Right ventricle myocardium inferior (tissue), 1 donor: ENCODE data around the gene USP54. TPM values are rescaled to one million over a fixed set of nuclear protein-coding genes. Genes with fewer than 3 reads are reported as not detected.

Source experiments
- ATAC-seq: fragments of 200-7000 bp; cut with Tn5 transposase; one replicate; pipeline ENCODE4 v1.9.1; 2020; ENCODE audit warnings: mild to moderate bottlenecking, moderate library complexity
- DNase-seq: peaks from one replicate; pipeline ENCODE4 v3.0.0; 2021; ENCODE audit errors: missing footprints
- intact Hi-C: fragments of 100-400 bp; cut with DNase I; formaldehyde crosslinking; loops from one replicate; pipeline ENCODE4 v1.11.0; 2022
- total RNA-seq: library from RNA; stranded (reverse); fragmentation: NEBNext Ultra II Directional; extraction: Animal tissue kit (Norgen Biotek cat#: 25700); gene quantifications from one replicate; pipeline ENCODE4 v1.2.1, GENCODE V29; 2021
- donor health status: DM: no; HTN: yes; CAD: no; lungs with severe emphysema.

Gene USP54
- total RNA-seq, 1 donor from 2014 or later: 29.7 TPM

DNA sequence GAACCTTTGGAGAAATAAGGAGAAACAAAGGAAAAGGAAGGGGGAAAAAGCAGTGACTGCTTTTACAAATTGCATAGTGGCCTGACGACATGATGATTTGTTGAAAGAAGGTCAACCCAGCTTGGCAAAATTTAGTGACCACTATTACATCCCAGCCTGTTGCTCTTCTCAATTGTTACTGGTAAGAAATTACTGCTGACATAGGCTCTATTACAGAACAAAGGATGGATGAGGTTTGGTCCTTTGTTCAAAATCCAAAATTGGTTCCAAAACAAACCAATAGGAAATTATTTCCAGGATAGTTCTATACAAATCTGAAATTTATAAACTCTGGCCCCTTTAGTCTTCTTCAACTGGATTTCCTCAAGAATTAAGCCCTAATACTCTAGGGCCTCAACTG, 39.6 kb downstream of the USP54 start:
- DNase-seq: no peak
- intact Hi-C loops: no loop called here
- no peak for ATAC-seq

DNA sequence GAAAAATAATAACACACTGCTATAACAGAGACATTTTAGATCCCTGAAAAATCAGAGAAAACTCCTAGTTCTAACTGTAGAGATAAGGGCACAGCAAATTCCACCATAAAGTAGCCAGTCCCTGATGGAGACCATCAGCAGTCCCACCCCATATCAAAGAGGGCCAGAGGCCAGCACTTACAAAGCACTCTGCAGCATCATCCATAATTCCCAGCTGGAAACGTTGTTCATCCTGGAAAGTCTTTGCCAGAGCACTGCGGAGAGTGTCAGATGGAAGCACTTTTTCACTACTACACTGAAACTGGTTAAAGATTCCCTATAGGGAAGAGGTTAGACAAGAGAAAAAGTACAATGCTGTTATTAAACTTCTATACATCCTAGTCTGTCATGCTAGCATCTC, 45.8 kb downstream of the USP54 start:
- ATAC-seq (no peak), DNase-seq (no peak)
- intact Hi-C loops: no loop called here

DNA sequence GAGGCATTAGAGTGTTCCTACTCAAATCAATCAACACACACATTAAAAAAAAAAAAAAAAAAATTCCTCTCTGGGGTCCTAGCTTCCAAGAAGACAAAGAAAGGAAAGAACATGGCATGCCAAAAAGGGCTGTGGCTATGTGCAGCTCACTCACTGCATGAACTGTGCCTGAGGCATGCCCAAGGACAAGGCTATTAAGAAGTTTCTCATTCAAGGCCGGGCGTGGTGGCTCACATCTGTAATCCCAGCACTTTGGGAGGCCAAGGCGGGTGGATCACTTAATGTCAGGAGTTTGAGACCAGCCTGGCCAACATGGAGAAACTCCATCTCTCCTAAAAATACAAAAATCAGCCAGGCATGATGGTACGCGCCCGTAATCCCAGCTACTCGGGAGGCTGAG, 53.4 kb downstream of the USP54 start:
- intact Hi-C loops: no loop called here
- no peak for DNase-seq
- no peak for ATAC-seq

DNA sequence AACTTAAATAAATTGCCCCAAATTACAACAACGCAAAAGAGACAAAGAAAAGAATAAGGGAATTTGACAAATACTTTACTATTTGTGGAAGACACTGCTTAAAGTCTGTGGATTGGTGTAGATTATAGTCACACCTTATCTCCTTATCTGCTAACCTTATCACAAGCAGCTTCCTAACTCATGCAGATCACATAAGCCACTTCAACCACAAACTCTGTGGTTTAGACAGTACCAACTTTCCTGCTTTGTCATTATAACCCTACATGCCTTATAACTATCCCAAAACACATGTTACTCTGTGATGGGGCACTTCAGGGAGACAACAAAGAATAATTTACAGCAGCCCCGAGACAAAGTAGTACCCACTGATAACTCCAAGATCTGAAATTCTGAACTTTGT, 53.9 kb downstream of the USP54 start:
- DNase-seq: no peak
- intact Hi-C loops: no loop called here
- no peak for ATAC-seq

DNA sequence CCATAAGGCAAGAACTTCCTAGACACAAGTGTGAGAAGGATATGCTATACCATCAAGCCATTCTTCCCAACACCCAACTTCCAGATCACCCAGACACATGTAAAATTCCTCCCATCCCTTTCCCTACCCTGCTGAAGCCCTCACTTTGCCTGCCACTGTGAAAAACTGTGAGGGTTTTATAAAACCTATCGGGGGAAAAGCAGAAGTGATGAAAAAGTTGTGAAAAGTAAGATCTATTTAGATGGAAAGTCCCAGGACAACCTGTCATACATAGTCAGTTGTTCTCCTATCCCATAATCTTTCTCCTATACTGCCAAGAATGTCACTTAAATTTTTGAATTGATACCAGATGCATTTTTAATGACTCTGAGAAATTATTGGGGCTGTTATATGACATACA, 56.3 kb downstream of the USP54 start:
- intact Hi-C loops: no loop called here
- ATAC-seq: no peak
- DNase-seq: no peak

DNA sequence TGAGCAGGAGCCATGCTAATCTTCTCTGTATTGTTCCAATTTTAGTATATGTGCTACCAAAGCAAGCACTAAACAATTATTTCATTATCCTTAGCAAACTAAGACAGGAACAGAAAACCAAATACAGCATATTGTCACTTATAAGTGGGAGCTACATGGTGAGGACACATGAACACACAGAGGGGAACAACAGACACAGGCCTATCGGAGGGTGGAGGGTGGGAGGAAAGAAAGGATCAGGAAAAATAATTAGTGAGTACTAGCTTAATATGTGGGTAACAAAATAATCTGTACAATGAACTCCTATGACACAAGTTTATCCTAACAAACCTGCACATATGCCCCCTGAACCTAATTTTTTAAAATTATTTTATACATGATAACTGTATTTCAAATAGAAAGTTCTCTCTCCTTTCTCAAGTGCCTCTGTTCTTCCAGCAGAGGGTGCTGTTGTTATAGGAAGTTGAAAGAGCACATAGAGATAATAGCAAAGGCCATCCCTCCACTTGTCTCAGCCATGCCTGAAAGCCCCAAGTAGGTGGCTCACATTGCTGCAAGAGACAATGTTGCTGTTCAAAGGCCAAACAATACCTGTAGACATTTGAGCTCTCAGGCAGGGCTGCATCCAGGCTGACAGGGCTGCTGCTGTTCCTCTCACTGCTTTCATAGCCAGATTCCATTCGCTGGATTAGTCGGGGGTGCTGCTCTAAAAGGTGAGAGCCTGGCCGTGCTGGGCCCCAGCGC, 61.9 kb downstream of the USP54 start:
- DNase-seq (no peak), ATAC-seq (peak; percentile 80)
- intact Hi-C loops: loop anchor here (1.0 kb wide), 1 partner anchor 115 kb away; no protein-coding TSS in a partner anchor

DNA sequence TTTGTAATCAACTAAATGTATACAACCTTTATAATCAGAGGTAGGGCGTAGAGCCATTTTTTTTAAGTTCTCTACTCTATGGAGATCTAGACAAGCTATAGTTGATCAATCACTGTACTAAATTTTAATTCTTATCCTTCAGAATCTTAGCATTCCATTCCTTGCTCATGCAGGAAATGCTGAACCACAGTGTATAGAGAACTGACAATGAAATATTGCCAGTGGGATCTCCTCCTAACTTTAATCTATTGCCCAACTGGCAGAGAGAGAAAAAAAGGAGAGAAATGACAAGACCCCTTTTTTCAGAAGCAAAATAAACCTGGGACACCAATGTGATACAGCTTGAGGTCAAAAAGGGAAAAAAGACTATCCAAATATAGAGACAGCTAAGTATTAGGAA, 68.9 kb downstream of the USP54 start:
- ATAC-seq: no peak
- DNase-seq: no peak
- intact Hi-C loops: no loop called here

DNA sequence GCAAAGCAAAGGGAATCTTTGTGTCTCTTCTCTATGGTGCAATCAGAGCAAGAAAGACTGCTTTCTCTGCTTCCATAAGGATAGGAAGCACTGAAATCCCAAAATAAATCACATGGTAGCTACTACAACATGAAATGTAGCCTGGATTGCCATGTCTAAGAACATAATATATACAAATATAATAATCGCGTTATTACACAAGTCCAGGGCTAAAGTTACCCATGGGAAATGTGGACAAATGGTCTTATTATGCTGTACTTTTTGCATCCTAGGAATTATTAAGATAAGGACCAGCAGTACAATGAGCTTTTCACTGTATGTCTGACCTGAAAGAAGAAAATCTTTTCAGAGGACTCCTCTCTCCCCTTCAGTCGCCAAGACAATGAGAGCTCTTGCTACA, 71.8 kb downstream of the USP54 start:
- intact Hi-C loops: no loop called here
- DNase-seq: no peak
- ATAC-seq: no peak

DNA sequence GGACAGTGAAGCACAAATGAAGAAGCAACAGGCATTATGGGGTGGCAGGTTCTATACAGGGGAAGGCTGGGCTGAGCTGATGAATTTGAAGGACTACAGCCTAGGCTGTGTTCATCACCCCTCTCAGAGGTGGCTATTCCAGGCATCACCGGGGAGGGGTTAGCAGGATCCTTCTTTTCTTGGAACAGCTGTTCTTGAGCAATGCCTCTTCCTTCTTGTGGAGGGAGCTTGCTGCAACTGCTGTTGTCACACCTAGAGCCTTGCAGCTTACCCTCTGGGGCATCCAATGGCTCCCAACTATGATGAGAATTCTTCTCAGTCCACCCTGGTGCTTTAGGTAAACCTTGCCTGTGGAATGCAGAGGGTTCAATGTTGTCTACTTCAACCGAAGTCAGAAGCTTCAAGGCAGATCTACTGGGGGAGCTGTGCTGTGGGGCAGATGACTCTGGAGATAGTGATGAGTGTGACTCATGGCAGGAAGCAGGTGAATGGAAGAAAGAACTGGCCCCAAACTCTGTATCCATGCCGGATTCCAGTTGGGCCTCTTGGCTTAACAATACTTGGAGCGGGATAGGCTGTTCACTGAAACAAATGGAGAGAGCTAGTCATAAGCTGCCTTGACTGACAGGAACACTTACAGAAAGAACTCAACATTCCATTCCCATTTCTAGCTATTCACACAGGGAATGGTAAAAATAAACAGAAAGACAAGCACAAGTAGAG, 73.8 kb downstream of the USP54 start:
- intact Hi-C loops: no loop called here
- DNase-seq (no peak), ATAC-seq (no peak)

DNA sequence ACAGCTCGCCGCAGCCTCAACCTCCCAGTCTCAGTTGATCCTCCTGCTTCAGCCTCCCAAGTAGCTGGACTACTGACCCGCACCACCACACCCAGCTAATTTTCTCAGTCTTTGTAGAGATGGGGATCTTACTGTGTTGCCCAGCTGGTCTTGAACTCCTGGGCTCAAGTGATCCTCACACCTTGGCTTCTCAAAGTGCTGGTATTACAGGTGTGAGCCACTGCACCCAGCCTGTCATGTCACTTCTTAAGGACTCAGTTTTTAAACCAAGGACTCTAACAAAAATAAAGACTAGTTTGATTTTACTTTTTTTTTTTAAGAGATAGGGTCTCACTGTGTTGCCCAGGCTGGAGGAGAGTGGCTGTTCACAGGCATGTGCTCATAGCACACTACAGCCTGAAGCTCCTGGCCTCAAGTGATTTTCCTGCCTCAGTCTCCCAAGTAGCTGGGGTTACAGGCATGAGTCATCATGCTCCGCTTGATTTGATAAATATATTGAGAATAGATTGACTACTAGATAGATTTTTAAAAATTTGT, 78.9 kb downstream of the USP54 start:
- intact Hi-C loops: no loop called here
- DNase-seq (no peak), ATAC-seq (no peak)

DNA sequence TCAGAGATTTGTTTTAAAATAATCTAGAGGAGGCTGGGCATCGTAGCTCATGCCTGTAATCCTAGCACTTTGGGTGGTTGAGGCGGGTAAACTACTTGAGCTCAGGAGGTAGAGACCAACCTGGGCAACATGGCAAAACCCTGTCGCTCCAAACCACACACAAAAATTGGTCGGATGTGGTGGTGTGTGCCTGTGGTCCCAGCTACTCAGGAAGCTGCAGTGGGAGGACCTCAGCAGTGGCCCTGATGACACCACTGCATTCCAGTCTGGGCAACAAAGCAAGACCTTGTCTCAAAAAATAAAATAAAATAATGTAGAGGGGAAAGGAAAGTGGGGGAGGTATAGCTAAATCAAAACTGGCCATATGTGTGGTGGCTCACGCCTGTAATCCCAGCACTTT, 81.4 kb downstream of the USP54 start:
- ATAC-seq: no peak
- no peak for DNase-seq
- intact Hi-C loops: no loop called here

DNA sequence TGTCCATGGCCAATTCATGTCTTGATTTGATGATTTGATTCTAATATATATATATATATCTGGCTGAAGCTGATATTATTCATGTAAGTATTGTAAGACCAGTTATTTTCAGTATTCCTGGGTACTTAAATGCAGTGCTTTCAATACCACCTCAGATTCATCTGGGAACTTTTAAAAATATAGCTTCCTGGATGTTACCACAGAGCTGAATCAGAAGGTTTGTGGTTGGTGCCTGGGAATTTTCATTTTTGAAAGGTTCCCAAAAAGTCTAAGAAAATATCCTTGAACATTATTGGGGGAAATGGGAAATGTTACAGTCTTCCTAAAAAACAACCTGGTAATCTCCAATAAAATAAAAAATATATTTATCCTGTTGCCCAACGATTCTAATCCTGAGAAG, 84.7 kb downstream of the USP54 start:
- intact Hi-C loops: no loop called here
- ATAC-seq (no peak), DNase-seq (no peak)

DNA sequence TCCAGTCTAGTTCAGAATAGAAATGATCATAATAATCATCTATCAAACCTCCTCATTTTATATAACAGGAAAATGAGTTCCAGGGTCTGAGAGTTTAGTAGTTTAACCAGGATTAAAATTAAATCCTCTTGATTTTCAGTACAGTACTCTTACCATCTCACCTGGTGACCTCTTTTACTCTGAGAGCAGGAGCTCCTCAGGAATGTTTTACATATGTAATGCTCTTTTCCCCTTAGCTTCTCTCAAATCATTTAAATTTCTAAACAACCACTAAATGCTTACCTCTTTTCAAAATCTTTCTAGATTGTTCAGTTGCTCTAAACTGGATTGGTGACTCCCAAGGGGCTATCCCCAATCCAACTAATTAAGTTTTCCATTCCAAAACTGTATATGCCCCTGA, 85.1 kb downstream of the USP54 start:
- ATAC-seq: no peak
- intact Hi-C loops: no loop called here
- no peak for DNase-seq

DNA sequence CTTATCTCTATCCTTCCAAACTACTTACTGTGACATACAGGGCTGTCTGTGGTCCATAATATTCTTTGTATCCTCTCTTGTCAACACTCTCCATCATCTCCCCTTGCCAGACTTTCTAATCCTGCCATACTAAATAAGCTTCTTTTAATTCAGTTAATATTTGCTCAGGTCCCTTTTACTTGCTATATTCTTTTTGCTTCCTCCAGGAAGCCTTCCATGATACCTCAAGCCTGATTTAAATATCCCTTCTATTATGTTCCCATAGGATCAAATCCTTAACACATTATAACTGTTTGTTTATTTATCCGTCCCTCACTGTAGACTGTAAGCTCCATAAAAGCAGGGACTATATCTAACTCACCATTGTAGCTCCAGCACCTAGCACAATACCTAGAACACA, 88.1 kb downstream of the USP54 start:
- ATAC-seq (no peak), DNase-seq (no peak)
- intact Hi-C loops: no loop called here

DNA sequence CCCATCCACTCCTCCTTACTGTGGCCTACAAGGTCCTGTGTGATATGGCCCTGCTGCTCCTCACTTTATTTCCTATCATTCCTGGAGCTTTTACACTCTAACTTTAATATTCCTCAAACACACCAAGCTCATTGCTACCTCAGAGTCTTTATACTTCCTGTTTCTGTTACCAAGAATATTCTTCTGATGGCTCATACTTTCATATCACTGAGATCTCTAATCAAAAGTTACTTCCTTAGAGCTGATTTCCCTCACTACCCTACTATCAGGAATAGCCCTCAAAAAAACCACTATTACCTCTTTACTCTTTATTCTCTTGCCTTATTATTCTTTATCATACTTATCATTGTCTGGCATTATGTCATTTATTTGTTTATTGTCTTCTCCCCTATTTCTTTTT, 89.5 kb downstream of the USP54 start:
- intact Hi-C loops: no loop called here
- no peak for ATAC-seq
- DNase-seq: no peak

DNA sequence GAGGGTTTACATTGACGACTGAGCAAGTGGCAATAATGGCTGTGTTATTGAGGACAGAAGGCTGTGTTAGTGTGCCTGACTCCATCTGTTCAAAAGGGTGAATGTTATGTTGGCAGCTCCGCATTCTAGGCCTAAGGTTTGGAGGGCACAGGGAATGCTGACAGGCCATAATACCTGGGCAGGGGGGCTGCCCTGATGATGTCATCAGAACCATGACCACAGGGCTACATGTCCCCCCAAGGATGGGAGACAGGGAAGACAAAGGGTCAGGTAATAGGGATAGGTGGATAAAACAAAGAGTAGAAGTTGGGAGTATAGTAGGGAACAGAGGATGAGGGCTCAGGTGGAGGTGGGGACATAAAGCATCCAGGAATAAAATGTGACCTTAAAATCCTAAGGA, 93.5 kb downstream of the USP54 start:
- DNase-seq: no peak
- intact Hi-C loops: loop anchor here (5.0 kb wide), 1 partner anchor 245 kb away; the partner anchor contains the start of gene MRPS16
- ATAC-seq: no peak

DNA sequence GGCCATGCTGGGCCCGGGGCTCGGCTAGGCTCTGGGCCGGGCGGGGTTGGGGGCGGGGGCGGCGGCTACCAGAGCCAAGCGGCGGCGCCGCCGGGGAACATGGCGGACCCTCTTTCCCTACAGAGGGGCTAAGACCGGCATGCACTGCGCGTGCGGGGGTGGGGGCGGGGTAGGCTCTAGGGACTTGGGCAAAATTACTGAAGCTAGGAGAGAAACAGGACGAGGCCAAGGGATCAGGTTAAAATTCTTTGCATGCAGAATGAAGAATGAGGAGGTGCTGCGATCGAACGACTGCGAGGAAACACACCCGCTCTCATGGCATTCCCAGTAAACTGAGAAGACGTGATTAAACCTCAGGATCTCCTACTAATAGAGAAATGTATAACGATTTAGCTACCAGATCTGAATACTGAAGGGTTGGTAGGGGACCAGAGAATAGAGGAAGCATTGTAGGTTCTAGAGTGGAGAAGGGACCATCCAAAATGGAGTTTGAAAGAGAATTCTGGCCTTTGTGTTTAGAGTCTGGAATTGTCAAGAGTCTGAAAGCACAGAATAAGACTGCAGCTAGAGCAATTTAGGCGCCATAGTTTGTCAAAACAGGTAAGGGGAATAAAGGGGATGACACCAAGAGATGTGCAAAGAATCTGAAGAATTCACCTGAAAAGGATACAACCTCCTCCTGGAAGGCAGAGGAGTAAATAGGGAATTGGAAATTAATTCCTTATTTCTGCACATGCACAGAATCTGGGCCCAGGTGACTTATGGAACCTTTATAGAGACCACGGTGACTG, 95.1 kb downstream of the USP54 start, which contains the start of gene PPP3CB:
PPP3CB (minus strand) TSS at position 141 of the 791 bp plus-strand sequence; CDS start at position 6, 135 bp downstream.
- DNase-seq: peak; percentile 95
- ATAC-seq: peak; percentile 92
- intact Hi-C loops: loop anchor here (5.0 kb wide), 1 partner anchor 244 kb away; the partner anchor contains the start of gene MRPS16

DNA sequence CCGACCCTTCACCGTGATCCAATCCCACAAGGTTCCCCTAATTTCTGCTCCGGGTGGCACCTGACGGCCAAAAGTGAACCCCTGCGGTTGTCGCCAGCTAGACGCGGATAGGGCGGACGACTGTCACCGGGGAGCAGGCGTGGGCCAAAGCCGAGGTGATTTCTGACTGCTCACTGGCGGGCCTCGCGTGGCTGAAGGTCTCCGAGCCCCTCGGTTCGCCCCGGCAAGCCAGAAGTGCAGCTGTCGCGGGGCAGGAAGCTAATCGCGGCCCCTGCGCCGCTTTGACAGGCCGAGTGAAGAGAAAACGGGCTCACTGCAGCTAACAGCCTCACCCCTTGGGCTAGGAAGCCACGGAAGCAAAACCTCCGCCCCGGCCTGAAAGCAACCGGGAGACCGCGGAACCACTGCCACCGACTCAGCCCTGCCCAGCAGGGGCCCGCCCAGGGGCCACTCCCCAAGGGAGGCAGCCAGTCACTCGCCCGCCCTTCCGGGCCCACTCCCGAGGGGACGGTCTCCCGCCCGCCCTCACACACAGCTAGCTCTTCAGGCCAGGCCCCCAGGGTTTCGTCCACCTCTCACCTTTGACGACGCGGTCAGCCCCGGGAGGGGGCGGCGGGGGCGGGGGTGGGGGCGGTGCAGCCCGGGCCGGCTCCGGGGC, 95.8 kb downstream of the USP54 start:
- ATAC-seq: peak; percentile 95
- peak; percentile 96 for DNase-seq
- intact Hi-C loops: loop anchor here (5.0 kb wide), 1 partner anchor 243 kb away; the partner anchor contains the start of gene MRPS16

DNA sequence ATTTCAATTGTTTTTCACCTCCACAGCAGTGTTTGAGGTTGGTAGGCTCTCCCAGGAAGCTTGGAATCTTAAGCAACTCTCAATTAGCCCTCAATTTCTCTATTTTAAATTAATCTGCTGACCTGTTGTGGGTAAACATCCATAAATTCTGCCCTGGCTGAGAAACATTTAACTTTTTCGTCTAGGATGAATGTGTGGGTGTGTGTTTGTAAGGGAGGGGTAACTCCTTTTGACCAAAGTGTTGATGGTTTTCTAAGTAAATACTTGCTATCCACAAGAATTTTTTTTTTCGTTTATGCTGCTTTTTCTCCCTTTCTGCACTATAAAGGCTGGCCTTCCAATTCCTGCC, 96.3 kb downstream of the USP54 start:
- ATAC-seq (no peak), DNase-seq (no peak)
- intact Hi-C loops: loop anchor here (5.0 kb wide), 1 partner anchor 243 kb away; the partner anchor contains the start of gene MRPS16
